Measurements from ENCODE around the gene FMNL2.
A peak's percentile ranks its signal among the peaks of the same experiment; 100 is the strongest.

The FMNL2 gene

DNA sequence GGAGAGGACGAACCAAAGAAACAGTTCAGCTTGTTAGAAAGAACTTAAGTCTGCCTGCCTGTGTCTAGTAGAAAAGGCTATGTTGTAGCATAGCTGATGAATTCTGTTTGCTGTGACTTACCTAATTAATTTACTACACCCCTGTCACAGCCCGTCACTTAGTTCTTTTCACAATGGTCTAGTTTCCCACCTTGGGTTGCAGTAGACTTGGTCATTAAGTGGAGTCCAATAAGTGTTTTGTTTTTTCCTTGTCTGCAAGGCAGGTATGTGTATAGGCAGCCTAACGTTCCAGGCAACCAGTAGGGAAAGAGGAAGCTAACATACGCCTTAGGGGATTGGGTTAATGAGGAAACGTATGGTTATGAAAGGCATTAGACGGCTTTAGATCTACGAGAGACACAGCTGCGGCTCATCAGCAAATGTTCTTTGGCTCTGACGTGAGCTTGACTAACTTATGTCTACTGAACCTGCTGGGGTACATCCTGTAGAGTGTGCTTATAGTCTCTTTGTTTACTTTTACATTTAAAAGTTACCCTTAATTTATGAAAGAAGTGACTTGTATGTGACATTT is 202.2 kb downstream of the FMNL2 start:
- no peak for TF ChIP-seq CTCF (conservative IDR thresholded peaks at IDR 0.05; ENCODE audit: control insufficient read depth, insufficient read depth, low read depth, low read length)
- no peak for DNase-seq (ENCODE audit: low read depth)

DNA sequence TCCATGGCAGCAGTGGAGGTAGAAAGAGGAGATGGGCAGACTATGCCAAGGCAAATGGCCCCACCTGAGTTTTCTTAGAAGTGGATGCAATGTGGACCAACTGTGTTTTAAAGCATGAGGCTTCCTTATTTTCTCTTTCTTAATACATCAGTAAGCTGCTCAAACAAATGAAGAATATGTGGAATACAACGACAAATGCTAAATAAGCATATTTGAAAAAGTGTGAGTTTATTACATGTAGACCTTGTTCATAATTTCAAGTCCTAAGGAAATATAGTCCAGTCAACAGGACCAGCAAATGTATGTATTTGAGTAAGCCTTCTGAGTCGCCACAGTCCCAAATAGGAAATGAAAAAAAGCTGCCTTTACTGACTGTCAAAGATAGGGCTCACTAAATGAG is 204.4 kb downstream of the FMNL2 start:
- DNase-seq (ENCODE audit: low read depth): no peak
- H3K4me3 ChIP-seq (ENCODE audit: control insufficient read depth, low read depth, low read length): no peak overlapping the region
- no peak for TF ChIP-seq CTCF (conservative IDR thresholded peaks at IDR 0.05; ENCODE audit: control insufficient read depth, insufficient read depth, low read depth, low read length)

More for the DNA sequence above, 202.2 kb downstream of the FMNL2 start:
- no peak overlapping the region for H3K4me3 ChIP-seq (ENCODE audit: control insufficient read depth, low read depth, low read length)

DNA sequence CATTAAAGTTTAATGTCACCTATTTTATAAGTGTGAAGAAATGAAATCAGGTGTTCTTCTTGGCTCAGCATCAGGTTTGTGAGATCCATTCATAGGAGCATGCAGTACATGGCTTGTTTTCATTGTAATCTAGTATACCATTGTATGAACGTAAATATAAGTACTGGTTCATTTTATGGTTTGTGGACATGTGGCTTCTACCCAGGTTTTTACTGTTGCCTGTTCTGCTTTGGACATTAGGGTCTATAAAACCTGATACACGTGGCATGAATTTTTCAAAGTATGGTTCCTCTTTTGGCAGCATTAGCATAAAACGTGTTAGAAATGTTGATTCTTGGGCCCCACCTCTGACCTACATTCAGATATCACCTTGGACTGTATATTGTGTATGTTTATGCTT is 206.7 kb downstream of the FMNL2 start:
- H3K4me3 ChIP-seq (ENCODE audit: control insufficient read depth, low read depth, low read length): no peak overlapping the region
- TF ChIP-seq CTCF (conservative IDR thresholded peaks at IDR 0.05; ENCODE audit: control insufficient read depth, insufficient read depth, low read depth, low read length): no peak
- no peak for DNase-seq (ENCODE audit: low read depth)

DNA sequence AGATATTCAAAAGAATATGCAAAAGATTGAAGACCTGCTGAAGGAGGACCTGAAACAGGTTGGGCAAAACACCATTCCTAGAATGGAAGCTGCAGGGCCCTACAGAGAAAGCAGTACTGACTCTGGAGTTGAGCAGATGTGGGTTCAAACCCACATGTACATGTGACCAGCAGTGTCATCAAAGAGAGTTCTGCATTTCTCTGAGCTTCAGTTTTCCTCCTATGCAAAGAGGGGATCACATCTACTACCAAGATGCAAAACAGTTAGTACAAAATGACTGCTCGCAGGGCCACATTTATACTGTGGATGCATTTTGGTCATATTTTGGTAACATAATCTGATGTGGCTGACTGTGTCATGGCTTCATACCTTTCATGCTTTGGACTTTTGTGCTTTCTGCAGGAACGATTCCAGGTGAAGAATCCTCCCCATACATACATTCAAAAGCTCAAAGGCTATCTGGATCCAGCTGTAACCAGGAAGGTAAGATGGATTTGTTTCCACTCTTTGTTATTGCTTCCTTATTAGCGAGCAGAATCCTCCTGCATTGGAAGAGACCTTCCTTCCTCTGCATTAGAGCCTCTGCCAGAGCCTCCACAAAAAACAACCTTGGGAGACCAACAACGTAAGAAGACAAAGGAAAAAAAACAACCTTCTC is 207.5 kb downstream of the FMNL2 start:
- no peak overlapping the region for H3K4me3 ChIP-seq (ENCODE audit: control insufficient read depth, low read depth, low read length)
- DNase-seq (ENCODE audit: low read depth): no peak
- no peak for TF ChIP-seq CTCF (conservative IDR thresholded peaks at IDR 0.05; ENCODE audit: control insufficient read depth, insufficient read depth, low read depth, low read length)

GRCh38 chr2:152542995-152543481 is 208.1 kb downstream of the FMNL2 start:
- no peak overlapping the region for H3K4me3 ChIP-seq (ENCODE audit: control insufficient read depth, low read depth, low read length)
- DNase-seq (ENCODE audit: low read depth): peak; percentile 97
- no peak for TF ChIP-seq CTCF (conservative IDR thresholded peaks at IDR 0.05; ENCODE audit: control insufficient read depth, insufficient read depth, low read depth, low read length)

- no peak overlapping the region for H3K4me3 ChIP-seq (ENCODE audit: control insufficient read depth, low read depth, low read length)
- DNase-seq (ENCODE audit: low read depth): no peak
- no peak for TF ChIP-seq CTCF (conservative IDR thresholded peaks at IDR 0.05; ENCODE audit: control insufficient read depth, insufficient read depth, low read depth, low read length)
Observed at GRCh38 chr2:152543717-152544116, 208.7 kb downstream of the FMNL2 start.

All from fibroblast of mammary gland (primary cell).